ENCODE results near the gene MAN1B1. TPM values are rescaled to one million over a fixed set of nuclear protein-coding genes. Genes with fewer than 3 reads are reported as not detected.
"Not testable (repeated sequence)": the region's sequence is repeated elsewhere in the genome, so short reads cannot be mapped to it uniquely, and the experiment has no call there.

The MAN1B1 gene
- total RNA-seq, 2 experiments from 2014 or later, result 18.7 to 18.9 TPM

GRCh38 chr9:137130176-137130755 lies 43.5 kb downstream of the MAN1B1 start:
- peak overlapping the region; percentile 72 for H3K4me3 Mint-ChIP-seq
- H3K4me1 Mint-ChIP-seq (ENCODE audit: low read depth), result peaks cover 17% of the 10 kb centered on the region
- CTCF ChIA-PET, result interaction anchor here (0.6 to 1.9 kb wide), 9 partner anchors 8 to 237 kb away, joined by 3 to 10 read pairs (median 3); partner anchors contain the start of gene RNF224
- peaks cover 5% of the 10 kb centered on the region for H3K27me3 Mint-ChIP-seq (ENCODE audit: low read depth)
- intact Hi-C loops (cut with micrococcal nuclease), result no loop called here
- no peaks in the 10 kb centered on the region for H3K9me3 Mint-ChIP-seq
- H3K27ac Mint-ChIP-seq, result no peak overlapping the region
- DNase-seq, result no peak
- peaks cover 7% of the 10 kb centered on the region for H3K36me3 Mint-ChIP-seq (ENCODE audit: low read depth)

- H3K27me3 Mint-ChIP-seq (ENCODE audit: low read depth), result peaks cover 29% of the 10 kb centered on the region
- H3K27ac Mint-ChIP-seq, result no peak overlapping the region
- no peaks in the 10 kb centered on the region for H3K36me3 Mint-ChIP-seq (ENCODE audit: low read depth)
- intact Hi-C loops (cut with micrococcal nuclease), result no loop called here
- no peak for DNase-seq
- no peak overlapping the region for H3K4me3 Mint-ChIP-seq
- no peaks in the 10 kb centered on the region for H3K9me3 Mint-ChIP-seq
- no peaks in the 10 kb centered on the region for H3K4me1 Mint-ChIP-seq (ENCODE audit: low read depth)
- CTCF ChIA-PET, result no interaction called here
Observed at GRCh38 chr9:137134191-137134590, 47.4 kb downstream of the MAN1B1 start.

- H3K9me3 Mint-ChIP-seq; H3K27ac Mint-ChIP-seq; DNase-seq; CTCF ChIA-PET; H3K36me3 Mint-ChIP-seq (ENCODE audit: low read depth); intact Hi-C loops (cut with micrococcal nuclease); H3K4me3 Mint-ChIP-seq; H3K4me1 Mint-ChIP-seq (ENCODE audit: low read depth): not testable (repeated sequence)
- peaks cover 37% of the 10 kb centered on the region for H3K27me3 Mint-ChIP-seq (ENCODE audit: low read depth)
Observed at GRCh38 chr9:137135154-137135553, 48.4 kb downstream of the MAN1B1 start.

GRCh38 chr9:137136261-137136880 lies 49.6 kb downstream of the MAN1B1 start:
- no peak for DNase-seq
- Mint-ChIP-seq H3K9me3 (no peaks in the 10 kb centered on the region), H3K4me3 (no peak overlapping the region), H3K27me3 (ENCODE audit: low read depth) (peaks cover 40% of the 10 kb centered on the region), H3K4me1 (ENCODE audit: low read depth) (peaks cover 2% of the 10 kb centered on the region), H3K36me3 (ENCODE audit: low read depth) (no peaks in the 10 kb centered on the region), H3K27ac (no peak overlapping the region)
- intact Hi-C loops (cut with micrococcal nuclease), result no loop called here
- CTCF ChIA-PET, result no interaction called here

- CTCF ChIA-PET, result no interaction called here
- no peak for DNase-seq
- intact Hi-C loops (cut with micrococcal nuclease), result no loop called here
- H3K9me3 Mint-ChIP-seq, result no peaks in the 10 kb centered on the region
- no peaks in the 10 kb centered on the region for H3K36me3 Mint-ChIP-seq (ENCODE audit: low read depth)
- H3K4me3 Mint-ChIP-seq, result no peak overlapping the region
- peaks cover 2% of the 10 kb centered on the region for H3K4me1 Mint-ChIP-seq (ENCODE audit: low read depth)
- H3K27ac Mint-ChIP-seq, result no peak overlapping the region
- H3K27me3 Mint-ChIP-seq (ENCODE audit: low read depth), result peaks cover 43% of the 10 kb centered on the region
Observed at GRCh38 chr9:137136881-137137607, 50.3 kb downstream of the MAN1B1 start.

GRCh38 chr9:137138058-137138721 lies 51.4 kb downstream of the MAN1B1 start:
- Mint-ChIP-seq H3K9me3 (no peaks in the 10 kb centered on the region), H3K27me3 (ENCODE audit: low read depth) (peaks cover 50% of the 10 kb centered on the region), H3K4me3 (no peak overlapping the region), H3K4me1 (ENCODE audit: low read depth) (peaks cover 2% of the 10 kb centered on the region), H3K36me3 (ENCODE audit: low read depth) (no peaks in the 10 kb centered on the region), H3K27ac (no peak overlapping the region)
- DNase-seq, result no peak
- CTCF ChIA-PET, result no interaction called here
- intact Hi-C loops (cut with micrococcal nuclease), result no loop called here

GRCh38 chr9:137138722-137139467 lies 52.1 kb downstream of the MAN1B1 start, which contains the start of gene GRIN1:
Gene GRIN1, plus strand, starts transcription at chr9:137139154. Its CDS starts 333 bp downstream, at chr9:137139487.
- H3K27me3 Mint-ChIP-seq (ENCODE audit: low read depth), result peaks cover 55% of the 10 kb centered on the region
- peaks cover 2% of the 10 kb centered on the region for H3K4me1 Mint-ChIP-seq (ENCODE audit: low read depth)
- H3K27ac Mint-ChIP-seq, result no peak within 1 kb of the TSS
- H3K4me3 Mint-ChIP-seq, result no peak within 1 kb of the TSS
- CTCF ChIA-PET, result no interaction called here
- intact Hi-C loops (cut with micrococcal nuclease), result no loop called here
- H3K9me3 Mint-ChIP-seq, result no peaks in the 10 kb centered on the region
- no peaks in the 10 kb centered on the region for H3K36me3 Mint-ChIP-seq (ENCODE audit: low read depth)
- no peak for DNase-seq

GRCh38 chr9:137139468-137140150 lies 52.8 kb downstream of the MAN1B1 start:
- Mint-ChIP-seq H3K27ac (no peak overlapping the region), H3K4me1 (ENCODE audit: low read depth) (peaks cover 2% of the 10 kb centered on the region)

GRCh38 chr9:137140151-137141012 lies 53.6 kb downstream of the MAN1B1 start:
- H3K9me3 Mint-ChIP-seq, result no peaks in the 10 kb centered on the region
- peaks cover 2% of the 10 kb centered on the region for H3K4me1 Mint-ChIP-seq (ENCODE audit: low read depth)
- no peak overlapping the region for H3K4me3 Mint-ChIP-seq
- H3K36me3 Mint-ChIP-seq (ENCODE audit: low read depth), result no peaks in the 10 kb centered on the region
- H3K27ac Mint-ChIP-seq, result no peak overlapping the region
- DNase-seq, result no peak
- peaks cover 55% of the 10 kb centered on the region for H3K27me3 Mint-ChIP-seq (ENCODE audit: low read depth)
- intact Hi-C loops (cut with micrococcal nuclease), result no loop called here
- CTCF ChIA-PET, result no interaction called here

More at GRCh38 chr9:137139468-137140150, 52.8 kb downstream of the MAN1B1 start:
- Mint-ChIP-seq H3K27me3 (ENCODE audit: low read depth) (peaks cover 55% of the 10 kb centered on the region), H3K4me3 (no peak overlapping the region), H3K36me3 (ENCODE audit: low read depth) (no peaks in the 10 kb centered on the region), H3K9me3 (no peaks in the 10 kb centered on the region)
- intact Hi-C loops (cut with micrococcal nuclease), result no loop called here
- CTCF ChIA-PET, result no interaction called here
- no peak for DNase-seq

- H3K9me3 Mint-ChIP-seq, result no peaks in the 10 kb centered on the region
- no peak overlapping the region for H3K4me3 Mint-ChIP-seq
- CTCF ChIA-PET, result no interaction called here
- H3K27ac Mint-ChIP-seq, result no peak overlapping the region
- intact Hi-C loops (cut with micrococcal nuclease), result no loop called here
- peaks cover 51% of the 10 kb centered on the region for H3K27me3 Mint-ChIP-seq (ENCODE audit: low read depth)
- peaks cover 2% of the 10 kb centered on the region for H3K4me1 Mint-ChIP-seq (ENCODE audit: low read depth)
- H3K36me3 Mint-ChIP-seq (ENCODE audit: low read depth), result no peaks in the 10 kb centered on the region
- no peak for DNase-seq
Observed at GRCh38 chr9:137141050-137141810, 54.4 kb downstream of the MAN1B1 start.
